BE2C (cell line): Measurements from ENCODE around the gene NDOR1.

Experiments
- DNase-seq: peaks from one replicate; pipeline ENCODE4 v3.0.0-alpha.2; 2020
- H3K27me3 ChIP-seq: fragments of 250-450 bp; sonication (Bioruptor Pico); 2 replicates; pipeline ENCODE4 v1.5.1; 2020; ENCODE audit warnings: mild to moderate bottlenecking
- H3K36me3 ChIP-seq: fragments of 250-450 bp; sonication (Bioruptor Pico); 2 replicates; pipeline ENCODE4 v1.5.1; 2020; ENCODE audit warnings: mild to moderate bottlenecking
- H3K4me1 ChIP-seq: fragments of 250-450 bp; sonication (Bioruptor Pico); 2 replicates; pipeline ENCODE4 v1.5.1; 2020
- H3K4me3 ChIP-seq: 2 replicates; pipeline ENCODE4 v1.5.1; 2011; ENCODE audit warnings: low read depth, low read length
- H3K9me3 ChIP-seq: fragments of 250-450 bp; sonication (Bioruptor Pico); 2 replicates; pipeline ENCODE4 v1.5.1; 2020
- CTCF ChIP-seq: IDR thresholded peaks from 2 replicates; pipeline ENCODE4 v1.5.1; 2012; ENCODE audit warnings: mild to moderate bottlenecking, low read depth, low read length

The NDOR1 gene

GRCh38 chr9:137228506-137228967 lies 23.0 kb downstream of the NDOR1 start:
- no peaks in the 10 kb centered on the region for H3K27me3 ChIP-seq
- H3K9me3 ChIP-seq = no peaks in the 10 kb centered on the region
- H3K36me3 ChIP-seq = no peaks in the 10 kb centered on the region
- no peak for DNase-seq
- TF ChIP-seq CTCF = no peak
- no peak overlapping the region for H3K4me3 ChIP-seq
- H3K4me1 ChIP-seq = peaks cover 7% of the 10 kb centered on the region; the same call in 1 of the 2 replicates

GRCh38 chr9:137228968-137229896 lies 23.7 kb downstream of the NDOR1 start:
- Histone ChIP-seq H3K27me3 (no peaks in the 10 kb centered on the region), H3K4me1 (peaks cover 7% of the 10 kb centered on the region; the same call in 1 of the 2 replicates), H3K9me3 (no peaks in the 10 kb centered on the region), H3K36me3 (no peaks in the 10 kb centered on the region), H3K4me3 (no peak overlapping the region)
- DNase-seq = peak; percentile 52
- no peak for TF ChIP-seq CTCF

- H3K4me1 ChIP-seq = peaks cover 7% of the 10 kb centered on the region; the same call in 1 of the 2 replicates
- no peak for DNase-seq
- TF ChIP-seq CTCF = no peak
- H3K9me3 ChIP-seq = no peaks in the 10 kb centered on the region
- H3K27me3 ChIP-seq = no peaks in the 10 kb centered on the region
- H3K36me3 ChIP-seq = no peaks in the 10 kb centered on the region
- H3K4me3 ChIP-seq = no peak overlapping the region
Observed at GRCh38 chr9:137229903-137230704, 24.6 kb downstream of the NDOR1 start.

GRCh38 chr9:137230705-137231371 lies 25.3 kb downstream of the NDOR1 start, which contains the start of gene SLC34A3:
SLC34A3 (plus strand) TSS chr9:137230901; CDS start chr9:137231703, 802 bp downstream.
- H3K4me1 ChIP-seq = peaks cover 7% of the 10 kb centered on the region; the same call in 1 of the 2 replicates
- no peak for TF ChIP-seq CTCF

GRCh38 chr9:137231372-137232039 lies 26.0 kb downstream of the NDOR1 start:
- Histone ChIP-seq H3K4me3 (no peak overlapping the region), H3K27me3 (no peaks in the 10 kb centered on the region), H3K36me3 (no peaks in the 10 kb centered on the region), H3K4me1 (peaks cover 7% of the 10 kb centered on the region; the same call in 1 of the 2 replicates), H3K9me3 (no peaks in the 10 kb centered on the region)
- DNase-seq = no peak
- no peak for TF ChIP-seq CTCF

More at GRCh38 chr9:137230705-137231371, 25.3 kb downstream of the NDOR1 start, which contains the start of gene SLC34A3:
- Histone ChIP-seq H3K4me3 (no peak within 1 kb of the TSS), H3K27me3 (no peaks in the 10 kb centered on the region), H3K9me3 (no peaks in the 10 kb centered on the region), H3K36me3 (no peaks in the 10 kb centered on the region)
- no peak for DNase-seq
